GM13976 (cell line): ENCODE results near the gene SLC10A7.

ENCODE experiments used
- DNase-seq: peaks from one replicate; pipeline ENCODE4 v3.0.0; 2012; ENCODE audit warnings: low spot score
- in situ Hi-C: fragments of 300-500 bp; cut with MboI; formaldehyde crosslinking; loops from one replicate; pipeline ENCODE4 v1.12.0; 2022; ENCODE audit warnings: low sequenced_read_pairs, mixed read lengths, inconsistent platforms; ENCODE audit not compliant: unreplicated experiment
- TF ChIP-seq, protein P1 (sequence below): IDR thresholded peaks from 2 replicates; pipeline ENCODE4 v1.5.1; 2012; ENCODE audit warnings: borderline replicate concordance, mild to moderate bottlenecking; ENCODE audit not compliant: insufficient read depth; ENCODE audit errors: extremely low read depth, missing control alignments, control extremely low read depth

Gene SLC10A7

DNA sequence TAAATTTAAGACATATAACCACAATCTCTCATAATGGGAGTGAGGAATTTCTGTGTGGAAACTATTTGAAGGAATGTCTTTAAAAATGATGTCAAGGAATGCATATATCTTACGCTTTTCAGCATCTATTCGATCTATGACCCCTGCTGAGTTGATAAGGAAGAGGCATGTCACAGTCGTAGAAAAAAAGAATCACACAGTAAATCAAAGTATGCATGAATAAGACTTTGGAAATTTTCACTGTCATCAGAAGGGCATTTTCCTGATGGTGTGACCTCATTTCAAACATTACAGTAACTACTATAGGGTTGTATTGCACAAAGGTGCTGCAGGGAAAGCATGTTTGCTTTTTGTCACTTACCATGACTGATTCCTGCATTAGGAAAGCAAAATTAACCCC is 265.9 kb downstream of the SLC10A7 start:
- in situ Hi-C loops = no loop called here
- no peak for DNase-seq
- TF ChIP-seq, protein P1, sequence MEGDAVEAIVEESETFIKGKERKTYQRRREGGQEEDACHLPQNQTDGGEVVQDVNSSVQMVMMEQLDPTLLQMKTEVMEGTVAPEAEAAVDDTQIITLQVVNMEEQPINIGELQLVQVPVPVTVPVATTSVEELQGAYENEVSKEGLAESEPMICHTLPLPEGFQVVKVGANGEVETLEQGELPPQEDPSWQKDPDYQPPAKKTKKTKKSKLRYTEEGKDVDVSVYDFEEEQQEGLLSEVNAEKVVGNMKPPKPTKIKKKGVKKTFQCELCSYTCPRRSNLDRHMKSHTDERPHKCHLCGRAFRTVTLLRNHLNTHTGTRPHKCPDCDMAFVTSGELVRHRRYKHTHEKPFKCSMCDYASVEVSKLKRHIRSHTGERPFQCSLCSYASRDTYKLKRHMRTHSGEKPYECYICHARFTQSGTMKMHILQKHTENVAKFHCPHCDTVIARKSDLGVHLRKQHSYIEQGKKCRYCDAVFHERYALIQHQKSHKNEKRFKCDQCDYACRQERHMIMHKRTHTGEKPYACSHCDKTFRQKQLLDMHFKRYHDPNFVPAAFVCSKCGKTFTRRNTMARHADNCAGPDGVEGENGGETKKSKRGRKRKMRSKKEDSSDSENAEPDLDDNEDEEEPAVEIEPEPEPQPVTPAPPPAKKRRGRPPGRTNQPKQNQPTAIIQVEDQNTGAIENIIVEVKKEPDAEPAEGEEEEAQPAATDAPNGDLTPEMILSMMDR = no peak

DNA sequence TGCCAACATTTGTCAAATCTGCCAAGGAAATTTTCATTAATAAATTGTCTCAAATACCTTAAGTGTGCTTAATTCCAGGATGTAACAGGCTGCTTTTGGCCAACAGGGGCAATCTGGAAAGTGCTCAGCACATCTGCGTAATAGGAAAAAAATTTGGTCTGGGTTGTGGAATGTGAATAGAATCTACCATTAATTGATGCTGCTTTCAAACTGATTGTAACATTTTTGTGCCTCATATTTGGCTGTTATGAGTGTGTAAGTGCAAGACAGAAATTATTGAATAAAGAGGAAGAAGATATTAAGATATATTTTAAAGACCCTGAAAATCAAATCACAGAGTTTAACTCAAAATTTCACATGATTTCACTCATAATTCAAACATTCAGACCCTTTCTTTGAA is 266.3 kb downstream of the SLC10A7 start:
- DNase-seq = no peak
- TF ChIP-seq, protein P1 = no peak
- in situ Hi-C loops = no loop called here

DNA sequence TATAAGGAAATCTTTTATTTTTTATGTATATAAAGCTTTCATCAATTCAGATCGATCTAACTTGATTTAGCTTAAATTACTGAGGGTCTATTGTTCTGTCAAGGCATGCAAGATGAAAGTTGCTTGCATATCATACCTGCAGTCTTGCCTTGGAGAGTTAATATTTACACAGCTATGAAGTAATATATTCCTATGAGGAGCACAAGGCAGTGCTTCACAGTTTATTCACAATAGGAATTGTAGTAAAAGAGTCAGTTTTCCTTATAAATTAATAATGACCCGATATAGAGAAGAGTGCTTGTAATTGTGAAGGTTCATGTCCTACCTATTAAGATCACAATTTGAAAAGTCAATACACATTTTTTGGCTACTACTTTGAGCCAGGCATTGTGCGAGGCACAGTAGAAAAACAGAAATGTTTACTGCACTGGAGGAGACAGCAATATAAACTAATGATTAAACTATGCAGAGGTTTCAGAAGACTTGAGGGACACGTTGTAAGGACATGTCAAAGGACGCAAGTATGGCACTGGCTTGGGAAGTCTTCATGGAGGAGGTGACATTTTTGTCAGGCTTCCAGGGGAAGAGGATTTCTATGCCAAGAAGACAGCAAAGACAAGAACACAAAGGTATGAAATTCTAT is 268.6 kb downstream of the SLC10A7 start:
- TF ChIP-seq, protein P1 = no peak
- in situ Hi-C loops = no loop called here

DNA sequence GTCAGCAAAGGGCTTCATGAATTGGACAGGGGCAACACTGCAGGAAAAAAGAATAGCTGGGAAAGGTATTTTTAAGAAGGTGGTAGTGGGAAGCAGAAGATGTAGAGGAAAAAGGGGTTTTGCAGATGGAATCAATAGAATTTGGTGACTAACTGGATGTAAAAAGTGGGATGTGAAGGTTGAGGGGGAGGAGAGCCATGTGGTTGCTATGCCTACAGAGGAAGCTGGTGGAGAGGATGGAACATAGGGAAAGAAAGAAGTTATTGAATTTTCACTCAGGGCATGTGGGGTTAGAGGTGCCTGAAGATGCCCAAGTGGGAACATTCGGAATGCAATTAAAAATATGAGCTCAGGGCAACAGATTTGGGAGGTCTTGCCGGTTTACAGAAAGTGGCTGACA is 274.4 kb downstream of the SLC10A7 start:
- TF ChIP-seq, protein P1 = no peak
- DNase-seq = no peak
- in situ Hi-C loops = no loop called here

More for the DNA sequence above, 268.6 kb downstream of the SLC10A7 start:
- no peak for DNase-seq

DNA sequence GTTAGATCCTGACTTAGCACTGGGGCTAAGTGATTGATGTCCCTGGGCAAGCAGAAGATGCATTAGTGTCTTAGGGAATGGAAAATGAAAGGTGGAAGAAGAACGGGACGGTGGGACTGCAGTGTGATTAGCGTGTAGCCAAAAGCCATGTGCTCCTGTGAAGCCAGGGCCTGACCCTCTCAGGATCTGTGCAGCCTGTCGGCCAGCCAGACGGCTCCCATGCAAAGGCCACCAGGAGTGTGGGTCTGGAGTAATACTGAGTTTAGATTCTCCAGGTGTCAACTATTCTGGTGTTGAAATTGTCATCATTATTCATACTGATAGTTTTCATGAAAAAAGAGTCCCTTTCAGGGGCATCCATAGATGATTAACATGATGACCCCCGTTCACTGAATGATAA is 275.4 kb downstream of the SLC10A7 start:
- no peak for DNase-seq
- TF ChIP-seq, protein P1 = no peak
- in situ Hi-C loops = no loop called here

DNA sequence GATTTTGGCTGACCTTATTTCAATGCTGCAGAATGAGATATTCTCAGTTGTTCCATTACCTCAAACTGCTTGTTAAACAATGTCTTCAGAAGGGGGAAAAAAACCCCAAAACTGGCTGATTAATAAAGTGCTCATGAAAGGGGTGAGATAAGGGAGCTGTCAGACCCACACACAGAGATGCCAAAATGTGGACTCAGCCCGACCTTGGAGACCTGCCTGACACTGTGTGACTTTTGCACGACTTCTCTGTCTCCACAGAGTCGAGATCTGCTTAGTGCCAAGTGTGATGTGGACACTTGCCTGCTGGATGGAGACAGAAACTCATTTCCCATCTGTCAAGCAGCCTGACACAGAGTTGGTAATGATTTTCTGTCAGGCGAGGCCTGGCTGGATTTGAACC is 275.9 kb downstream of the SLC10A7 start:
- TF ChIP-seq, protein P1 = no peak
- in situ Hi-C loops = no loop called here
- no peak for DNase-seq

DNA sequence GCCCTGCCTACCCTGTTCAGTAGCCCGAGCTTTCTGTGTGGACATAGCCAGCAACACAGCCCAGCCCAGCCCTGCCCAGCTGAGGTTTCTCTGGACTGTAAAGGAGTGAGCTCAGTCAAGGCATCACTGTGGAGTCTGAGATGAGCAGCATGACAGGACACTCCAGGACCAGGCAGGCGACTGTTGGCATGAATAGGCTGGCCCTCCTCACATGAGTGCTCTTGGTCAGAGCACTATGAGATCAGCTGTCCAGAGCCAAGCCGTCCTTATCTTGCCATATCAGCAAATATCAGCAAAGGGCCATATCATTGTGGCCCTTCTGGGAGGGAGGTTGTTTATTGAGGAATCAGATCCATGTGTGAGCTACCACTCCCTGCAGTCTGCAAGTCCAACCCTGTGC is 276.5 kb downstream of the SLC10A7 start:
- TF ChIP-seq, protein P1 = no peak
- in situ Hi-C loops = no loop called here
- DNase-seq = no peak
